GM18520 (cell line): ENCODE data around the gene PRDM10.

Experiments
- ATAC-seq: cut with Tn5 transposase; IDR thresholded peaks from one replicate; pipeline ENCODE4 v1.9.1; 2021; ENCODE audit not compliant: unreplicated experiment

The PRDM10 gene

GRCh38 chr11:129854232-129854805, 148.3 kb downstream of the PRDM10 start:
- ATAC-seq = no peak

GRCh38 chr11:129853518-129854231, 149.0 kb downstream of the PRDM10 start:
- ATAC-seq = no peak

GRCh38 chr11:129852125-129852740, 150.4 kb downstream of the PRDM10 start:
- ATAC-seq = no peak
